Keratinocyte (primary cell): ENCODE results near the gene MYO9A. TPM values are rescaled to one million over a fixed set of nuclear protein-coding genes. Genes with fewer than 3 reads are reported as not detected.

ENCODE experiments used
- DNase-seq: peaks from one replicate; pipeline ENCODE4 v3.0.0-alpha.2; 2011; ENCODE audit warnings: low read depth, missing footprints, low spot score
- FAIRE-seq: peaks from 2 replicates; lab custom pipeline; 2011; peaks lifted over from hg19 to GRCh38; lab: Jason Lieb, UNC
- H2AFZ ChIP-seq: 2 replicates; pipeline ENCODE4 v1.6.0; 2012; ENCODE audit warnings: low read length, control low read depth, inconsistent platforms; ENCODE audit not compliant: control insufficient read depth
- H3K27ac ChIP-seq: 2 replicates; pipeline ENCODE4 v1.5.1; 2011; ENCODE audit warnings: low read length; ENCODE audit not compliant: control insufficient read depth, insufficient read depth
- H3K27me3 ChIP-seq: 3 replicates; pipeline ENCODE4 v1.6.0; 2011; ENCODE audit warnings: low read length; ENCODE audit not compliant: control insufficient read depth, insufficient read depth; ENCODE audit errors: extremely low read depth
- H3K36me3 ChIP-seq, 2 experiments: 2 replicates in 1 of 2; 3 replicates in 1 of 2; pipeline ENCODE4 v1.5.1; 2011; ENCODE audit warnings: low read length in 2 of 2, mild to moderate bottlenecking in 1 of 2; ENCODE audit not compliant: control insufficient read depth in 2 of 2, insufficient read depth in 2 of 2; ENCODE audit errors: extremely low read depth in 1 of 2
- H3K4me1 ChIP-seq: 3 replicates; pipeline ENCODE4 v1.5.1; 2011; ENCODE audit warnings: low read length; ENCODE audit not compliant: control insufficient read depth, insufficient read depth; ENCODE audit errors: extremely low read depth
- H3K4me2 ChIP-seq: 3 replicates; pipeline ENCODE4 v1.6.0; 2011; ENCODE audit warnings: low read depth, low read length; ENCODE audit not compliant: control insufficient read depth, insufficient read depth; ENCODE audit errors: extremely low read depth
- H3K4me3 ChIP-seq, 3 experiments: fragments of 200-600 bp in 1 of 3; sonication (generic) in 1 of 3; 2 replicates in 2 of 3; 3 replicates in 1 of 3; pipeline ENCODE4 v1.5.1; 2011 to 2016; ENCODE audit warnings: low read length in 3 of 3, mild to moderate bottlenecking in 3 of 3, control low read depth in 2 of 3, inconsistent platforms in 1 of 3, low read depth in 1 of 3, mixed read lengths in 1 of 3, mixed run types in 1 of 3, moderate library complexity in 1 of 3; ENCODE audit not compliant: control insufficient read depth in 2 of 3, insufficient read depth in 2 of 3; ENCODE audit errors: extremely low read depth in 1 of 3
- H3K79me2 ChIP-seq: 2 replicates; pipeline ENCODE4 v1.6.0; 2012; ENCODE audit warnings: low read length; ENCODE audit not compliant: control insufficient read depth, insufficient read depth
- H3K9ac ChIP-seq: 3 replicates; pipeline ENCODE4 v1.6.0; 2011; ENCODE audit warnings: low read length; ENCODE audit not compliant: control insufficient read depth, insufficient read depth; ENCODE audit errors: extremely low read depth
- H3K9me1 ChIP-seq: 3 replicates; pipeline ENCODE4 v1.6.0; 2011; ENCODE audit warnings: low read length; ENCODE audit not compliant: control insufficient read depth, insufficient read depth; ENCODE audit errors: extremely low read depth
- H3K9me3 ChIP-seq: 2 replicates; pipeline ENCODE4 v1.5.1; 2012; ENCODE audit warnings: low read depth, low read length; ENCODE audit not compliant: control insufficient read depth
- H4K20me1 ChIP-seq: 3 replicates; pipeline ENCODE4 v1.6.0; 2011; ENCODE audit warnings: low read length; ENCODE audit not compliant: control insufficient read depth, insufficient read depth; ENCODE audit errors: extremely low read depth
- CTCF ChIP-seq, 3 experiments: IDR thresholded peaks in 1 of 3; conservative IDR thresholded peaks in 1 of 3; optimal IDR thresholded peaks in 1 of 3; 2 replicates in 2 of 3; 3 replicates in 1 of 3; pipeline versions ENCODE3 to v1.5.1; 2011; ENCODE audit warnings: low read length in 3 of 3, mild to moderate bottlenecking in 3 of 3, moderate library complexity in 2 of 3, control low read depth in 1 of 3, inconsistent platforms in 1 of 3; ENCODE audit not compliant: insufficient read depth in 2 of 3; ENCODE audit errors: extremely low read depth in 1 of 3
- EZH2 ChIP-seq: IDR thresholded peaks from one replicate; pipeline ENCODE4 v1.6.1; 2012; ENCODE audit warnings: inconsistent platforms, mild to moderate bottlenecking, low read length, moderate library complexity
- dilution Hi-C: fragments of 300-500 bp; cut with MboI; formaldehyde crosslinking; loops from one replicate; pipeline ENCODE4 v1.7.0; 2020; ENCODE audit warnings: low sequenced_read_pairs; ENCODE audit not compliant: extremely low pct_ligation_motif_present
- polyA plus RNA-seq, 5 experiments: library from polyadenylated mRNA; depleted of rRNA in 3 of 5; stranded (reverse) in 3 of 5; stranded (forward) in 1 of 5; unstranded in 1 of 5; fragments of >200 nt; gene quantifications; 1 replicate in 1 of 5; 2 replicates in 3 of 5; 3 replicates in 1 of 5; pipeline versions ENCODE4 v1.2.1 to v1.2.3, GENCODE V29; 2011 to 2012; ENCODE audit warnings: missing spikeins in 2 of 5, low read depth in 1 of 5, low replicate concordance in 1 of 5

MYO9A gene
- polyA plus RNA-seq, 1 donor (not counting 4 experiments of a cell fraction or from before 2014, with no cell fraction given): 10.6 TPM

GRCh38 chr15:72130272-72130671, 12.3 kb upstream of the MYO9A start:
- DNase-seq (no peak), FAIRE-seq (no peak)
- Histone ChIP-seq H3K36me3 (no peaks in the 10 kb centered on the region), H3K27me3 (no peaks in the 10 kb centered on the region), H3K4me3 (no peak overlapping the region), H3K9me3 (no peaks in the 10 kb centered on the region), H3K27ac (no peak overlapping the region), H3K79me2 (no peaks in the 10 kb centered on the region), H3K4me2 (no peak overlapping the region), H3K9ac (no peak overlapping the region), H3K4me1 (no peaks in the 10 kb centered on the region), H2AFZ (no peak overlapping the region), H3K9me1 (no peaks in the 10 kb centered on the region), H4K20me1 (no peaks in the 10 kb centered on the region)
- dilution Hi-C loops: no loop called here
- TF ChIP-seq CTCF (optimal IDR thresholded peaks at IDR 0.05 in 1 of 3, IDR thresholded peaks at IDR 0.05 in 1 of 3, conservative IDR thresholded peaks at IDR 0.05 in 1 of 3; ENCODE audit: extremely low read depth in 1 of 3, insufficient read depth in 2 of 3, low read length in 3 of 3) (no peak), EZH2 (no peak)

- Histone ChIP-seq H3K27ac (no peak overlapping the region), H2AFZ (no peak overlapping the region), H3K9me1 (no peaks in the 10 kb centered on the region), H3K4me1 (no peaks in the 10 kb centered on the region), H3K9ac (no peak overlapping the region), H3K4me2 (no peak overlapping the region), H3K4me3 (no peak overlapping the region), H3K27me3 (no peaks in the 10 kb centered on the region), H3K79me2 (no peaks in the 10 kb centered on the region), H3K9me3 (no peaks in the 10 kb centered on the region), H4K20me1 (no peaks in the 10 kb centered on the region), H3K36me3 (no peaks in the 10 kb centered on the region)
- FAIRE-seq: no peak
- TF ChIP-seq EZH2 (no peak), CTCF (optimal IDR thresholded peaks at IDR 0.05 in 1 of 3, IDR thresholded peaks at IDR 0.05 in 1 of 3, conservative IDR thresholded peaks at IDR 0.05 in 1 of 3; ENCODE audit: extremely low read depth in 1 of 3, insufficient read depth in 2 of 3, low read length in 3 of 3) (no peak)
- dilution Hi-C loops: no loop called here
- DNase-seq: no peak
Measured at GRCh38 chr15:72128359-72128758, 10.4 kb upstream of the MYO9A start.
